NB4 (cell line): ENCODE measurements around the gene ZNF444.
"Not testable (repeated sequence)": the region's sequence is repeated elsewhere in the genome, so short reads cannot be mapped to it uniquely, and the experiment has no call there.

Experiments
- DNase-seq: peaks from one replicate; pipeline ENCODE4 v3.0.0; 2010; ENCODE audit warnings: low read depth
- H3K4me3 ChIP-seq: one replicate; pipeline ENCODE4 v1.5.1; 2011; ENCODE audit warnings: mild to moderate bottlenecking, low read depth, low read length, moderate library complexity
- CTCF ChIP-seq: IDR thresholded peaks from one replicate; pipeline ENCODE4 v1.5.1; 2012; ENCODE audit warnings: low read depth, low read length
- MYC ChIP-seq: IDR thresholded peaks from 2 replicates; pipeline ENCODE4 v1.6.1; 2011; ENCODE audit warnings: low read depth, low read length
- POLR2A ChIP-seq: IDR thresholded peaks from 2 replicates; pipeline ENCODE4 v1.6.1; 2011; ENCODE audit warnings: mild to moderate bottlenecking; ENCODE audit not compliant: insufficient read length; ENCODE audit errors: extremely low read depth
- TF ChIP-seq, protein P1 (sequence below): IDR thresholded peaks from 2 replicates; pipeline ENCODE4 v1.6.1; 2011; ENCODE audit warnings: low read depth, low read length

The ZNF444 gene

GRCh38 chr19:56097306-56097705 is 43.8 kb upstream of the ZNF444 start:
- H3K4me3 ChIP-seq = no peak overlapping the region
- DNase-seq = no peak
- TF ChIP-seq MYC (no peak), POLR2A (no peak), CTCF (no peak)
- TF ChIP-seq, protein P1, sequence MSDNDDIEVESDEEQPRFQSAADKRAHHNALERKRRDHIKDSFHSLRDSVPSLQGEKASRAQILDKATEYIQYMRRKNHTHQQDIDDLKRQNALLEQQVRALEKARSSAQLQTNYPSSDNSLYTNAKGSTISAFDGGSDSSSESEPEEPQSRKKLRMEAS = no peak

- no peak for DNase-seq
- no peak for TF ChIP-seq POLR2A
- TF ChIP-seq, protein P1 = no peak
- no peak for TF ChIP-seq MYC
- TF ChIP-seq CTCF = no peak
- H3K4me3 ChIP-seq = no peak overlapping the region
Measured at GRCh38 chr19:56097776-56098175, 43.3 kb upstream of the ZNF444 start.

GRCh38 chr19:56098237-56098636 is 42.9 kb upstream of the ZNF444 start:
- DNase-seq, H3K4me3 ChIP-seq: not testable (repeated sequence)

GRCh38 chr19:56098731-56099568 is 42.1 kb upstream of the ZNF444 start:
- no peak overlapping the region for H3K4me3 ChIP-seq
- TF ChIP-seq MYC (no peak), POLR2A (no peak), CTCF (no peak)
- TF ChIP-seq, protein P1 = no peak

GRCh38 chr19:56099638-56100539 is 41.2 kb upstream of the ZNF444 start:
- H3K4me3 ChIP-seq = no peak overlapping the region
- no peak for TF ChIP-seq MYC
- TF ChIP-seq POLR2A = no peak
- TF ChIP-seq, protein P1 = no peak
- TF ChIP-seq CTCF = no peak
- no peak for DNase-seq

More at GRCh38 chr19:56098731-56099568, 42.1 kb upstream of the ZNF444 start:
- DNase-seq = no peak

GRCh38 chr19:56101095-56101494 is 40.0 kb upstream of the ZNF444 start:
- no peak overlapping the region for H3K4me3 ChIP-seq
- TF ChIP-seq POLR2A (no peak), CTCF (no peak), MYC (no peak)
- TF ChIP-seq, protein P1 = no peak
- no peak for DNase-seq
